Natural killer cell (primary cell): ENCODE measurements around the gene TTC9B. TPM values are rescaled to one million over a fixed set of nuclear protein-coding genes. Genes with fewer than 3 reads are reported as not detected.
A peak's percentile ranks its signal among the peaks of the same experiment; 100 is the strongest.

ENCODE experiments used
- ATAC-seq, 3 donors: fragments of 150-1000 bp in 2 of 3; fragments of 200-7000 bp in 1 of 3; cut with Tn5 transposase; 1 replicate in 1 of 3; 2 replicates in 2 of 3; pipeline ENCODE4 v1.10.0; 2021; ENCODE audit warnings: mild to moderate bottlenecking in 2 of 3, moderate library complexity in 2 of 3
- DNase-seq, 2 donors: peaks; one replicate each; pipeline versions ENCODE4 v3.0.0 to v3.0.0-alpha.2; 2013 to 2021; ENCODE audit warnings: mixed read lengths in 1 of 2
- H3K27ac ChIP-seq: one replicate; pipeline ENCODE4 v1.5.1; 2013; ENCODE audit warnings: mild to moderate bottlenecking, low read length
- H3K27me3 ChIP-seq: one replicate; pipeline ENCODE4 v1.6.1; 2013; ENCODE audit warnings: low read length; ENCODE audit not compliant: control insufficient read depth, insufficient read depth
- H3K36me3 ChIP-seq: one replicate; pipeline ENCODE4 v1.6.1; 2013; ENCODE audit warnings: low read length; ENCODE audit not compliant: control insufficient read depth, insufficient read depth
- H3K4me1 ChIP-seq: one replicate; pipeline ENCODE4 v1.6.1; 2013; ENCODE audit warnings: low read length; ENCODE audit not compliant: control insufficient read depth, insufficient read depth
- H3K4me3 ChIP-seq: one replicate; pipeline ENCODE4 v1.5.1; 2013; ENCODE audit warnings: low read length
- H3K9me3 ChIP-seq: one replicate; pipeline ENCODE4 v1.6.1; 2013; ENCODE audit warnings: low read length; ENCODE audit not compliant: control insufficient read depth, insufficient read depth
- H3K27ac Mint-ChIP-seq, 2 donors: one replicate each; pipeline ENCODE4 v1.8.0; 2022; ENCODE audit warnings: mild to moderate bottlenecking in 2 of 2, mixed read lengths in 2 of 2, moderate library complexity in 1 of 2
- H3K27me3 Mint-ChIP-seq, 2 donors: one replicate each; pipeline ENCODE4 v1.8.0; 2022; ENCODE audit warnings: low read depth in 2 of 2, mixed read lengths in 2 of 2
- H3K36me3 Mint-ChIP-seq: one replicate; pipeline ENCODE4 v1.8.0; 2022; ENCODE audit warnings: mixed read lengths
- H3K4me1 Mint-ChIP-seq, 2 donors: one replicate each; pipeline ENCODE4 v1.8.0; 2022; ENCODE audit warnings: mixed read lengths in 2 of 2
- H3K4me3 Mint-ChIP-seq: one replicate; pipeline ENCODE4 v1.8.0; 2022; ENCODE audit warnings: mild to moderate bottlenecking, moderate library complexity, mixed read lengths
- H3K9me3 Mint-ChIP-seq, 2 donors: one replicate each; pipeline ENCODE4 v1.8.0; 2022; ENCODE audit warnings: mixed read lengths in 2 of 2
- WGBS: methylation state at CpG from one replicate; pipeline ENCODE4 v1.1.7; 2013; ENCODE audit warnings: missing lambda C conversion rate; ENCODE audit not compliant: insufficient coverage; 5-methylcytosine and 5-hydroxymethylcytosine counted together
- intact Hi-C: fragments of 100-400 bp; cut with micrococcal nuclease; formaldehyde crosslinking; loops from one replicate; pipeline ENCODE4 v1.14.2; 2022
- total RNA-seq, 4 donors: library from RNA; stranded (reverse); fragments of 120-200 nt in 1 of 4; gene quantifications; one replicate each; pipeline versions ENCODE4 v1.2.3 to v1.2.4, GENCODE V29; 2013 to 2022
- TF ChIP-seq, protein P1 (sequence below): fragments of 200-600 bp; IDR thresholded peaks from one replicate; pipeline ENCODE4 v1.8.0; 2022; ENCODE audit warnings: antibody characterized with exemption

Gene TTC9B
- total RNA-seq, 3 donors from 2014 or later (not counting 1 experiment from before 2014, with no cell fraction given): not detected

DNA sequence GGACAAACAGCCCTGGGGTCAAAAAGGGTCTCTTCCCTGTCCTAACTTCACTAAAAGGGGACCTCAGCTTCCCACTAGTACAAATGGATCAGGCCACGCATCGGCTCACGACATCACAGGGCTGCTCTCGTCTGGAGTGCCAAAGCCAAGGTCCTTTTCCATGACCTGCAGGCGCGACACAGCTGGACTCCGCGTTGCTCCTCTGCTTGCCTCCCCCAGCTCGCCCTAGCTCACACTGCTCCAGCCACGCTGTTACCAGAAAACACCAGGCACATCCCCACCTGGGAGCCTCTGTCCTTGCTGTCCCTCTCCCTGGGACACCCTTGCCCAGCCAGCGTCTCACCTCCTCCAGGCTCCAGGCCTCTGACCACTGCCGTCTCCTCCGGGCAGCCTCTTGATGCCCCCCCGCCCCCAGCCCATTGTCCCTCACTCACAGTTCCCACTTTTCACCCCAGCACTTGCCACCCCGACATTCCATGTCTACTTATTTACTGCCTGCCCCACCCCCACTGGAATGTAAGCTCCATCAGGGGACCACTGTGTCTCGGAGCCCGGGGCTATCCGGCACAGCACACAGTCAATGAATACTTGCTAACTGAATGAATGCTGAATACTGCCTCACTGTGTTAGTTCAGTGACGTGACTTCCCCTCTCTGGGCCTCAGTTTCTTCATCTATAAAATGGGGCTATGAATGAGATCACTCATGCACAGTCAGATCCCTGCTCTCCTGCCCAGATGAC lies 46.3 kb upstream of the TTC9B start:
- Mint-ChIP-seq H3K9me3 (no peaks in the 10 kb centered on the region), H3K27ac (peak overlapping the region in 1 of 2 donors; percentile 60), H3K4me1 (peaks cover 46 to 70% of the 10 kb centered on the region in 2 donors), H3K27me3 (no peaks in the 10 kb centered on the region), H3K36me3 (no peaks in the 10 kb centered on the region), H3K4me3 (no peak overlapping the region)
- intact Hi-C loops: no loop called here
- Histone ChIP-seq H3K27ac (no peak overlapping the region), H3K36me3 (peaks cover 24% of the 10 kb centered on the region), H3K9me3 (no peaks in the 10 kb centered on the region), H3K4me1 (no peaks in the 10 kb centered on the region), H3K4me3 (no peak overlapping the region), H3K27me3 (no peaks in the 10 kb centered on the region)
- TF ChIP-seq, protein P1, sequence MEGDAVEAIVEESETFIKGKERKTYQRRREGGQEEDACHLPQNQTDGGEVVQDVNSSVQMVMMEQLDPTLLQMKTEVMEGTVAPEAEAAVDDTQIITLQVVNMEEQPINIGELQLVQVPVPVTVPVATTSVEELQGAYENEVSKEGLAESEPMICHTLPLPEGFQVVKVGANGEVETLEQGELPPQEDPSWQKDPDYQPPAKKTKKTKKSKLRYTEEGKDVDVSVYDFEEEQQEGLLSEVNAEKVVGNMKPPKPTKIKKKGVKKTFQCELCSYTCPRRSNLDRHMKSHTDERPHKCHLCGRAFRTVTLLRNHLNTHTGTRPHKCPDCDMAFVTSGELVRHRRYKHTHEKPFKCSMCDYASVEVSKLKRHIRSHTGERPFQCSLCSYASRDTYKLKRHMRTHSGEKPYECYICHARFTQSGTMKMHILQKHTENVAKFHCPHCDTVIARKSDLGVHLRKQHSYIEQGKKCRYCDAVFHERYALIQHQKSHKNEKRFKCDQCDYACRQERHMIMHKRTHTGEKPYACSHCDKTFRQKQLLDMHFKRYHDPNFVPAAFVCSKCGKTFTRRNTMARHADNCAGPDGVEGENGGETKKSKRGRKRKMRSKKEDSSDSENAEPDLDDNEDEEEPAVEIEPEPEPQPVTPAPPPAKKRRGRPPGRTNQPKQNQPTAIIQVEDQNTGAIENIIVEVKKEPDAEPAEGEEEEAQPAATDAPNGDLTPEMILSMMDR: no peak
- ATAC-seq (no peak), DNase-seq (no peak)
- WGBS: 92% methylated on average over 19 of the region's 19 CpGs

GRCh38 chr19:40263440-40264313 lies 45.5 kb upstream of the TTC9B start:
- no peaks in the 10 kb centered on the region for H3K36me3 Mint-ChIP-seq
- ATAC-seq: no peak
- Histone ChIP-seq H3K9me3 (no peaks in the 10 kb centered on the region), H3K4me3 (no peak overlapping the region), H3K27ac (no peak overlapping the region), H3K4me1 (no peaks in the 10 kb centered on the region), H3K27me3 (no peaks in the 10 kb centered on the region), H3K36me3 (peaks cover 24% of the 10 kb centered on the region)
- TF ChIP-seq, protein P1: no peak
- H3K4me3 Mint-ChIP-seq: no peak overlapping the region
- no peaks in the 10 kb centered on the region for H3K27me3 Mint-ChIP-seq
- no peaks in the 10 kb centered on the region for H3K9me3 Mint-ChIP-seq
- WGBS: 96% methylated on average over 24 of the region's 24 CpGs
- H3K4me1 Mint-ChIP-seq: peaks cover 47 to 72% of the 10 kb centered on the region in 2 donors
- H3K27ac Mint-ChIP-seq: peak overlapping the region; percentile 50 to 60
- no peak for DNase-seq
- intact Hi-C loops: no loop called here

DNA sequence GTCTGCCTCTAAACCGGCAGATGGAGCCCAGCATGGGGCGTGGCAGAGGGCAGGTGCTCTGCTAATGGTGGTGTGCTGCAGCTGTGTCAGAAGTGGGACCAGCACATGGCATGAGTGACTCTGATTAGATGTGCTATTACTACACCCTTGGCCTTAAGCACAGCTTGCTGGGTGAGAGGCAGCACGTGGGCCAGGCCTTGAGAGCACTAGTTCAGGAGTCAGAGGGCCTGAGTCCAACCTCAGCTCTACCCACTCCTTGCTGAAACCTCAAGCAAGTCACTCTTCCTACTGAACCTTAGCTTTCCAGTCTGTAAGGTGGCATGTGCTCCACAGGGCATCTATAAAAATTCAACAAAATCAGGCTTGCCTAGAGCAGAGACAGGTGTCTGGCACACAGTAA lies 44.2 kb upstream of the TTC9B start:
- H3K4me1 ChIP-seq: no peaks in the 10 kb centered on the region
- no peaks in the 10 kb centered on the region for H3K9me3 ChIP-seq
- H3K27me3 ChIP-seq: no peaks in the 10 kb centered on the region
- Mint-ChIP-seq H3K9me3 (no peaks in the 10 kb centered on the region), H3K27ac (peak overlapping the region; percentile 50 to 60), H3K4me3 (no peak overlapping the region), H3K36me3 (no peaks in the 10 kb centered on the region), H3K4me1 (peaks cover 47 to 73% of the 10 kb centered on the region in 2 donors), H3K27me3 (no peaks in the 10 kb centered on the region)
- intact Hi-C loops: no loop called here
- WGBS: 98% methylated on average over 3 of the region's 3 CpGs
- DNase-seq (no peak), ATAC-seq (no peak)
- H3K36me3 ChIP-seq: peaks cover 20% of the 10 kb centered on the region
- no peak overlapping the region for H3K27ac ChIP-seq
- no peak overlapping the region for H3K4me3 ChIP-seq
- TF ChIP-seq, protein P1: no peak
